Adrenal gland (tissue), 12 donors: ENCODE results near the gene PRXL2C. TPM values are rescaled to one million over a fixed set of nuclear protein-coding genes. Genes with fewer than 3 reads are reported as not detected.

ENCODE experiments used
- DNase-seq, 7 donors: peaks; one replicate each; pipeline ENCODE4 v3.0.0-alpha.2; 2019 to 2020
- H3K27ac ChIP-seq, 5 donors: fragments of 200-600 bp; sonication (generic) in 4 of 5; 1 replicate in 3 of 5; 2 replicates in 2 of 5; pipeline versions ENCODE4 v1.5.1 to v1.8.0; 2016 to 2020; ENCODE audit warnings: mild to moderate bottlenecking in 1 of 5
- H3K27me3 ChIP-seq: fragments of 200-600 bp; 2 replicates; pipeline ENCODE4 v1.8.0; 2021
- H3K36me3 ChIP-seq, 2 donors: fragments of 200-600 bp; replicated peaks in 1 of 2; 1 replicate in 1 of 2; 2 replicates in 1 of 2; pipeline versions ENCODE4 v1.5.1 to v1.8.0; 2018 to 2022
- H3K4me1 ChIP-seq, 2 donors: fragments of 200-600 bp; replicated peaks in 1 of 2; 1 replicate in 1 of 2; 2 replicates in 1 of 2; pipeline versions ENCODE4 v1.5.1 to v1.8.0; 2018 to 2021
- H3K4me3 ChIP-seq, 4 donors: fragments of 200-600 bp; sonication (generic) in 3 of 4; one replicate each; pipeline ENCODE4 v1.5.1; 2016 to 2018
- H3K9me3 ChIP-seq, 3 donors: fragments of 200-600 bp; sonication (generic) in 1 of 3; replicated peaks in 1 of 3; 1 replicate in 2 of 3; 2 replicates in 1 of 3; pipeline versions ENCODE4 v1.5.1 to v1.8.0; 2016 to 2021
- CTCF ChIP-seq, 6 experiments: fragments of 450-650 bp in 4 of 6; fragments of 200-600 bp in 2 of 6; sonication (generic) in 1 of 6; IDR thresholded peaks; 1 replicate in 5 of 6; 2 replicates in 1 of 6; pipeline versions ENCODE4 v1.5.1 to v1.8.0; 2016 to 2021; ENCODE audit warnings: antibody characterized with exemption in 6 of 6, mild to moderate bottlenecking in 2 of 6, moderate library complexity in 1 of 6
- POLR2A ChIP-seq, 2 donors: fragments of 450-650 bp; IDR thresholded peaks; one replicate each; pipeline ENCODE4 v1.6.1; 2017; ENCODE audit warnings: antibody characterized with exemption in 2 of 2, mild to moderate bottlenecking in 2 of 2, moderate library complexity in 1 of 2
- WGBS, 4 donors: extraction: QIAGEN DNeasy Blood & Tissue Kit in 2 of 4; methylation state at CpG; one replicate each; pipeline versions ENCODE4 v1.1.5 to v1.1.7; 2013 to 2017; 5-methylcytosine and 5-hydroxymethylcytosine counted together
- intact Hi-C, 2 donors: fragments of 100-400 bp; cut with DNase I; formaldehyde crosslinking; loops; one replicate each; pipeline versions ENCODE4 v1.14.1 to v1.15.0; 2022 to 2023
- polyA plus RNA-seq, 3 donors: library from polyadenylated mRNA; stranded (reverse); fragments of 200-250 nt in 2 of 3; fragments of 350-450 nt in 1 of 3; fragmentation: Illumina TruSeq in 1 of 3; extraction: RNeasy Lipid Tissue Mini Kit (QIAGEN cat#74804) in 1 of 3; gene quantifications; one replicate each; pipeline ENCODE4 v1.2.3, GENCODE V29; 2013 to 2014
- total RNA-seq, 9 donors: library from RNA; depleted of rRNA in 4 of 9; stranded (reverse); fragments of >200 nt in 4 of 9; fragments of 120-200 nt in 1 of 9; fragmentation: NEBNext Ultra II Directional in 1 of 9; extraction: Animal tissue kit (Norgen Biotek cat#: 25700) in 1 of 9; gene quantifications; one replicate each; pipeline versions ENCODE4 v1.1.0 to v1.2.4, GENCODE V29; 2013 to 2023
- donor health status: healthy with polysubstance abuse.
- donor health status: Bipolar disorder and iron deficiency.
- donor health status: DM: yes; HTN: yes; CAD: no.
- donor health status: DM: no; HTN: no; CAD: no.
- donor health status: DM: no; HTN: no; CAD: no.
- donor health status: DM: yes; HTN: yes; CAD: no.

Gene PRXL2C
- total and polyA plus RNA-seq, 12 donors, result 3.3 to 17.4 (median 9.6) TPM

GRCh38 chr9:96621618-96622017 lies 33.5 kb downstream of the PRXL2C start:
- H3K27ac ChIP-seq, result no peak overlapping the region
- intact Hi-C loops, result no loop called here
- WGBS, 4 donors, result 64 to 68% (median 67%) methylated on average over 4 of the region's 4 CpGs
- peaks cover 0 to 5% of the 10 kb centered on the region in 2 donors for H3K4me1 ChIP-seq
- H3K4me3 ChIP-seq, result no peak overlapping the region
- H3K27me3 ChIP-seq, result no peaks in the 10 kb centered on the region
- no peaks in the 10 kb centered on the region for H3K36me3 ChIP-seq
- TF ChIP-seq CTCF (IDR thresholded peaks at IDR 0.05) (no peak), POLR2A (IDR thresholded peaks at IDR 0.05) (no peak)
- no peaks in the 10 kb centered on the region for H3K9me3 ChIP-seq
- DNase-seq, result no peak

GRCh38 chr9:96620832-96621269 lies 34.3 kb downstream of the PRXL2C start:
- no peak for TF ChIP-seq CTCF (IDR thresholded peaks at IDR 0.05)
- no peak for TF ChIP-seq POLR2A (IDR thresholded peaks at IDR 0.05)
- H3K4me1 ChIP-seq, result peaks cover 0 to 5% of the 10 kb centered on the region in 2 donors
- no peak overlapping the region for H3K27ac ChIP-seq
- no peak for DNase-seq
- intact Hi-C loops, result no loop called here
- H3K9me3 ChIP-seq, result no peaks in the 10 kb centered on the region
- H3K36me3 ChIP-seq, result no peaks in the 10 kb centered on the region
- H3K4me3 ChIP-seq, result no peak overlapping the region
- 60 to 73% (median 66%) methylated on average over 7 of the region's 7 CpGs for WGBS, 4 donors
- no peaks in the 10 kb centered on the region for H3K27me3 ChIP-seq

DNA sequence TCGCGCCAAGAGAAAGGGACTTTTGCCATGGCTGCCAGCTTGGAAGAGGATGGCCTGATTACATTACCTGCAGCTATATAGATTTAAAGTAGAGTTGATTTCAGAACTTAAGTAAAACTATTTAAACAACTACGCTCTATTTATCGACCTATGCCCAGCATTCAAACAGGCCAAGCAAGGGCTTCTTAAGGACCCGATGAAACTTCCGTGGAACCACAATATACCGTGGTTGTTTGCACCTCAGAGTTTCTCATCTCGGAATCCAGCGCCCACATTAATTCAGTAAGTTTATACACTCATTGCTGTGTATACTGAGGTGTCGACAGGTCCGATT lies 35.0 kb downstream of the PRXL2C start:
- peak overlapping the region in 1 of 5 donors; percentile 54 for H3K27ac ChIP-seq
- H3K9me3 ChIP-seq, result no peaks in the 10 kb centered on the region
- WGBS, 4 donors, result 53 to 57% (median 56%) methylated on average over 11 of the region's 11 CpGs
- TF ChIP-seq POLR2A (IDR thresholded peaks at IDR 0.05), result no peak
- TF ChIP-seq CTCF (IDR thresholded peaks at IDR 0.05), result no peak
- no peaks in the 10 kb centered on the region for H3K27me3 ChIP-seq
- peak overlapping the region in 2 of 4 donors; percentile 1 to 90 for H3K4me3 ChIP-seq
- H3K36me3 ChIP-seq, result no peaks in the 10 kb centered on the region
- intact Hi-C loops, result no loop called here
- no peak for DNase-seq
- peaks cover 0 to 5% of the 10 kb centered on the region in 2 donors for H3K4me1 ChIP-seq

DNA sequence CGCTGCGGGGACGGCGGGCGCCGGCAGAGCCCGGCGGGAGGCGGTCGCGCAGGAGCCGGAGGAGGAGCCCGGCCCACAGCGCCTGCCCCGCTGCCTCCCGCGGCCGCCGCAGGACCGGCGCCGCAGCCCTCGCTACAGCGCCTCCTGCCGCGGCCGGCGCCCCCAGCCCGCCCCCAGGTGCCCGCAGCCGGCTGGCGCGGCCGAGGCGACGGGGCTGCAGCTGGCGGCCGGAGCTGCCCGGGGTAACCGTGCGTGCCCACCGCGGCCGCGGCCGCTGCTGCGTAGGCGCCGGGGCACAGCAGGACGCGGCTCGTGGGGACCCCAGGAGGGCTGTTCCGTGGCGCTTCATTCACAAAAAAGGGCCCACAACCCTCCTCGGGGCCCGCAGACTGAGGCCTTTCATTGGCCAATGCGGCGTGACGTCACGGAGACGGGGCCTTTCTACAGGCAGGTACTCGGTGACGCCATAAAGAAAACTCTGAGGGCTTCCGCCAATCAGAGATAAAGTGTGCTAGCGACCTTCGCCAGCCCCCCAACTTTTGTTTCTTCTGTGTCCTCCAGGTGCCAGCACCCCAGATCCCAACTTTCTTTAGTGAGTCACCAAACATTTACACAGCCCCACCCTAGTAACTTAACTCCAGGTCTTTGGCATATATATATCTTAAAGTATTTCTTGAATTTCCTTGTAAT lies 35.5 kb downstream of the PRXL2C start, which contains the start of gene CDC14B:
Gene CDC14B (minus strand): TSS at position 353 of the 690 bp plus-strand sequence. CDS start 465 bp downstream, outside the sequence.
- Histone ChIP-seq H3K27me3 (no peaks in the 10 kb centered on the region), H3K9me3 (no peaks in the 10 kb centered on the region), H3K4me1 (peaks cover 0 to 5% of the 10 kb centered on the region in 2 donors), H3K27ac (peak within 1 kb of the TSS in 4 of 5 donors; percentile 47 to 85 (median 72)), H3K4me3 (peak within 1 kb of the TSS in 3 of 4 donors; percentile 44 to 90 (median 45)), H3K36me3 (no peaks in the 10 kb centered on the region)
- DNase-seq, result peak; percentile 88 to 98 (median 90)
- intact Hi-C loops, result no loop called here
- 1 to 3% (median 1%) methylated on average over 12 to 66 of the region's 66 CpGs for WGBS, 4 donors
- TF ChIP-seq POLR2A (IDR thresholded peaks at IDR 0.05) (peak in 1 of 2 donors; percentile 25), CTCF (IDR thresholded peaks at IDR 0.05) (peak in 2 of 6 experiments; percentile 19 to 48)
